Right atrium auricular region (tissue), 2 donors: ENCODE data around the gene TICAM1. TPM values are rescaled to one million over a fixed set of nuclear protein-coding genes. Genes with fewer than 3 reads are reported as not detected.
A peak's percentile ranks its signal among the peaks of the same experiment; 100 is the strongest.
"Not testable (repeated sequence)": the region's sequence is repeated elsewhere in the genome, so short reads cannot be mapped to it uniquely, and the experiment has no call there.

ENCODE experiments used
- DNase-seq: peaks from one replicate; pipeline ENCODE4 v3.0.0-alpha.2; 2019; ENCODE audit warnings: low spot score
- H3K27ac ChIP-seq, 2 donors: fragments of 200-600 bp; sonication (generic); 1 replicate in 1 of 2; 2 replicates in 1 of 2; pipeline ENCODE4 v1.5.1; 2016 to 2019
- H3K27me3 ChIP-seq, 2 donors: fragments of 200-600 bp; sonication (generic); one replicate each; pipeline versions ENCODE4 v1.5.1 to v1.6.0; 2017 to 2019
- H3K36me3 ChIP-seq: fragments of 200-600 bp; sonication (generic); one replicate; pipeline ENCODE4 v1.5.1; 2016
- H3K4me1 ChIP-seq, 2 donors: fragments of 200-600 bp; sonication (generic); one replicate each; pipeline versions ENCODE4 v1.5.1 to v1.6.0; 2017 to 2019
- H3K4me3 ChIP-seq, 2 donors: fragments of 200-600 bp; sonication (generic); 1 replicate in 1 of 2; 2 replicates in 1 of 2; pipeline ENCODE4 v1.5.1; 2017 to 2019; ENCODE audit warnings: mild to moderate bottlenecking in 1 of 2, moderate library complexity in 1 of 2
- H3K9me3 ChIP-seq, 2 donors: fragments of 200-600 bp; sonication (generic); one replicate each; pipeline ENCODE4 v1.5.1; 2019
- CTCF ChIP-seq, 2 donors: fragments of 200-600 bp; sonication (generic); IDR thresholded peaks; one replicate each; pipeline ENCODE4 v1.5.1; 2019; ENCODE audit warnings: antibody characterized with exemption in 2 of 2
- total RNA-seq, 2 donors: library from RNA; depleted of rRNA; stranded (reverse); fragments of >200 nt; gene quantifications; one replicate each; pipeline ENCODE4 v1.1.0, GENCODE V29; 2016

TICAM1 gene
- total RNA-seq, 2 donors from 2014 or later = 3.0 to 7.6 TPM

GRCh38 chr19:4801085-4801619 is 30.4 kb downstream of the TICAM1 start:
- no peak for TF ChIP-seq CTCF (IDR thresholded peaks at IDR 0.05)
- Histone ChIP-seq H3K4me3 (no peak overlapping the region), H3K36me3 (peaks cover 7% of the 10 kb centered on the region), H3K9me3 (no peaks in the 10 kb centered on the region), H3K27ac (peak overlapping the region; percentile 76 to 80), H3K27me3 (no peaks in the 10 kb centered on the region), H3K4me1 (peaks cover 0 to 35% of the 10 kb centered on the region in 2 donors)
- DNase-seq = no peak

GRCh38 chr19:4800591-4801081 is 30.9 kb downstream of the TICAM1 start:
- DNase-seq = no peak
- Histone ChIP-seq H3K36me3 (peaks cover 13% of the 10 kb centered on the region), H3K27me3 (no peaks in the 10 kb centered on the region), H3K27ac (peak overlapping the region; percentile 76 to 80), H3K4me1 (peaks cover 0 to 38% of the 10 kb centered on the region in 2 donors), H3K9me3 (no peaks in the 10 kb centered on the region), H3K4me3 (no peak overlapping the region)
- TF ChIP-seq CTCF (IDR thresholded peaks at IDR 0.05) = no peak

GRCh38 chr19:4795400-4795799 is 36.1 kb downstream of the TICAM1 start:
- H3K36me3 ChIP-seq = peaks cover 39% of the 10 kb centered on the region

GRCh38 chr19:4794971-4795370 is 36.5 kb downstream of the TICAM1 start:
- peak overlapping the region; percentile 35 for H3K27ac ChIP-seq
- peaks cover 39% of the 10 kb centered on the region for H3K36me3 ChIP-seq
- no peak for TF ChIP-seq CTCF (IDR thresholded peaks at IDR 0.05)
- H3K9me3 ChIP-seq = no peaks in the 10 kb centered on the region
- no peak overlapping the region for H3K4me3 ChIP-seq
- no peaks in the 10 kb centered on the region for H3K27me3 ChIP-seq
- peaks cover 0 to 48% of the 10 kb centered on the region in 2 donors for H3K4me1 ChIP-seq
- DNase-seq = no peak

More at GRCh38 chr19:4795400-4795799, 36.1 kb downstream of the TICAM1 start:
- no peak for DNase-seq
- Histone ChIP-seq H3K27ac (peak overlapping the region; percentile 35), H3K9me3 (no peaks in the 10 kb centered on the region), H3K4me3 (no peak overlapping the region), H3K4me1 (peaks cover 0 to 51% of the 10 kb centered on the region in 2 donors), H3K27me3 (no peaks in the 10 kb centered on the region)
- no peak for TF ChIP-seq CTCF (IDR thresholded peaks at IDR 0.05)

- H3K36me3 ChIP-seq = peaks cover 39% of the 10 kb centered on the region
- H3K27ac ChIP-seq, H3K4me3 ChIP-seq, DNase-seq, H3K27me3 ChIP-seq, H3K9me3 ChIP-seq: not testable (repeated sequence)
- peaks cover 0 to 48% of the 10 kb centered on the region in 2 donors for H3K4me1 ChIP-seq
Observed at GRCh38 chr19:4793278-4793677, 38.2 kb downstream of the TICAM1 start.

GRCh38 chr19:4792866-4793195 is 38.7 kb downstream of the TICAM1 start:
- H3K9me3 ChIP-seq, DNase-seq, H3K27me3 ChIP-seq: not testable (repeated sequence)
- Histone ChIP-seq H3K4me3 (peak overlapping the region; percentile 91 to 92), H3K27ac (peak overlapping the region in 1 of 2 donors; percentile 93), H3K36me3 (peaks cover 39% of the 10 kb centered on the region), H3K4me1 (peaks cover 0 to 48% of the 10 kb centered on the region in 2 donors)

- Histone ChIP-seq H3K4me3 (peak overlapping the region; percentile 91 to 92), H3K27ac (peak overlapping the region; percentile 93), H3K4me1 (peaks cover 0 to 48% of the 10 kb centered on the region in 2 donors), H3K36me3 (peaks cover 39% of the 10 kb centered on the region)
- not testable (repeated sequence) for H3K27me3 ChIP-seq, H3K9me3 ChIP-seq, DNase-seq
Observed at GRCh38 chr19:4792019-4792865, 39.3 kb downstream of the TICAM1 start.
